C4-2B (cell line): ENCODE results near the gene NKPD1.

ENCODE experiments used
- CTCF ChIP-seq: fragments of 450-650 bp; conservative IDR thresholded peaks from 2 replicates; pipeline ENCODE4 v1.5.1; 2017; ENCODE audit warnings: mild to moderate bottlenecking
- ZFX ChIP-seq: fragments of 450-650 bp; IDR thresholded peaks from 2 replicates; pipeline ENCODE4 v1.6.1; 2017

DNA sequence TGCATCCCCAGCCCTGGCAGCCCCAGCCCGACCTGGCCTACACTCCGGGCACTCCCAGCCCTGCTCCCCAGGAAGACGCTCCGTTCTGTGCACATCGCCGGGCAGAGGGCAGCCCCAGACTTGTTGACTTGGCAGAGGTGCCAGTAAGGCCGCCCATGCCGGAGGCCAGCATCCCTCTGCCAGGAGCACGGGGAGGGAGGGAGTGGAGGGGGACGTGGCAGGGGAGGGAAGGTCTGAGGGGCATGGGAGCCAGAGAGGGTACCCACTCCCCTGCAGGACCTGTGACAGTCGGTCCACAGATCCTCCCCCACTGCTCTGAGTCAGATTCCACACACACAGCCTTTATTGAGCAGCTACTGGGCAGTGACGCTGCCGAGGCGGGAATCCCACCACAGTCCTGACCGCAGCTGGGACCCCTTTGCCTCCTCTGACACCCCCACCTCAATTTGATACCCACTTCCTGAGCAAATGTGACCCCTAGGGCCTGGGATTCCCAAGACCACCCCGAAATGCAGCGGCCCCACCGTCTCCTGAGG is 1.9 kb upstream of the NKPD1 start:
- TF ChIP-seq CTCF (no peak), ZFX (no peak)
